ENCODE data around the gene COQ8B. TPM values are rescaled to one million over a fixed set of nuclear protein-coding genes. Genes with fewer than 3 reads are reported as not detected.

Gene COQ8B
- total RNA-seq, 1 donor from 2014 or later: 20.9 TPM

GRCh38 chr19:40756502-40757110, 39.9 kb upstream of the COQ8B start:
- no peak for DNase-seq (ENCODE audit: low read depth)
- H3K4me3 ChIP-seq (ENCODE audit: low read depth, low read length): no peak overlapping the region
- no peak for TF ChIP-seq CTCF (conservative IDR thresholded peaks at IDR 0.05; ENCODE audit: low read depth, low read length)

DNA sequence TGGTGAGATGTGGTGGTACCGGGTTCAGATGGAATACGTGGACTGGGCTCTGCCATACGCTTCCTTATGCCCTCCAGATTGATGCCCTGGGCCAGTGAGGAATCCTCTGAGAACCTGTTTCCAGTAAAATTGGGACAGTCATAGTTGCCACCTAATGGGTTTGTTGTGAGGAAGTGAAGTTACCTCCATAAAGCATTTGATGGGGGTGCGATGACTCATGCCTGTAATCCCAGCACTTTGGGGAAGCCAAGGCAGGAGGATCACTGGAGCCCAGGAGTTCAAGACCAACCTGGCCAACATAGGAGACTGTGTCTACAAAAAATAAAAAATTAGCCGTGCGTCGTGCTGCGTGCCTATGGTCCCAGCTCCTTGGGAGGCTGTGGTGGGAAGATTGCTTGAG, 39.1 kb upstream of the COQ8B start:
- H3K4me3 ChIP-seq (ENCODE audit: low read depth, low read length): no peak overlapping the region
- TF ChIP-seq CTCF (conservative IDR thresholded peaks at IDR 0.05; ENCODE audit: low read depth, low read length): no peak
- DNase-seq (ENCODE audit: low read depth): no peak

DNA sequence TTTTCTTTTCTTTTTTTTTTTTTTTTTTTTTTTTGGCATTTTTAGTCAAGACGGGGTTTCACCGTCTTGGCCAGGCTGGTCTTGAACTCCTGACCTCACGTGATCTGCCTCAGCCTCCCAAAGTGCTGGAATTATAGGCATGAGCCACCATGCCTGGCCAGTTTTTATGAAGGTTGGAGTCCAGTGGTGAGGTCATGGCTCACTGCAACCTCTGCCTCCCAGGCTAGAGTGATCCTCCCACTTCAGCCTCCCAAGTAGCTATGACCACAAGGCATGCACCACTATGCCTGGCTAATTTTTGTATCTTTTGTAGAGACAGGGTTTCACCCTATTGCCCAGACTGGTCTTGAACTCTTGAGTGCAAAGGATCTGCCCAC, 38.5 kb upstream of the COQ8B start:
- TF ChIP-seq CTCF (conservative IDR thresholded peaks at IDR 0.05; ENCODE audit: low read depth, low read length): no peak
- H3K4me3 ChIP-seq (ENCODE audit: low read depth, low read length): no peak overlapping the region
- DNase-seq (ENCODE audit: low read depth): no peak

DNA sequence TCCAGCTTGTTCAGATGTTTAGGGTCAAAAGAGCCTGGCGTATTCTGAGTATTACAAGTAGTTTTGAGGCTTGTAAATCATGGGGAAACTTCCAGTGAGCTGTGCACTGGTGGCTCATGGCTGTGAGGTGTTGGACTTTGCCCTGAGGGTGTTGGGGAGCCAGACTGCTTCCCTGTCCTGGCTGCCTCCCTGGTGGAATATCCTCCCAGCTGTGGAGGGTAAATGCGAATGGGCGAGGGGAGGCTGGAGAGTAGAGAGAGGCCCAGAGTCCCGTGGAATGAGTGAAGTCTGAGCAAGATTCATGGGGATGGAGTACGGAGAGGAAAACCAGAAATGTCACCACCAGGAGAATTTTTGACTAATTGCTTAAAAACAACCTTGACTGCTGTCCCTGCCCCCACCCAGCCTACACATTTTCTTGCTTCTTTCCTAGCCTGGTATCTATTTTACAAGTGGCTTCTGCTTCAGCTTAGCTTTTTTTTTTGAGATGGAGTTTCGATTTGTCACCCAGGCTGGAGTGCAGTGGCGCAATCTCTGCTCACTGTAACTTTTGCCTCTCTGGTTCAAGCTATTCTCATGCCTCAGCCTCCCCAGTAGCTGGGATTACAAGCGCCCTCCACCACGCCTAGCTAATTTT, 38.0 kb upstream of the COQ8B start:
- DNase-seq (ENCODE audit: low read depth): no peak
- no peak for TF ChIP-seq CTCF (conservative IDR thresholded peaks at IDR 0.05; ENCODE audit: low read depth, low read length)
- H3K4me3 ChIP-seq (ENCODE audit: low read depth, low read length): peak overlapping the region; percentile 31

- no peak for TF ChIP-seq CTCF (conservative IDR thresholded peaks at IDR 0.05; ENCODE audit: low read depth, low read length)
- DNase-seq (ENCODE audit: low read depth): no peak
- peak overlapping the region; percentile 74 for H3K4me3 ChIP-seq (ENCODE audit: low read depth, low read length)
Observed at GRCh38 chr19:40752257-40752781, 35.6 kb upstream of the COQ8B start.

GRCh38 chr19:40750874-40751537, 34.3 kb upstream of the COQ8B start, which contains the start of gene SNRPA:
TSS of gene SNRPA (plus strand) at chr19:40751203. CDS start at chr19:40751409, 206 bp downstream.
- TF ChIP-seq CTCF (conservative IDR thresholded peaks at IDR 0.05; ENCODE audit: low read depth, low read length): no peak
- H3K4me3 ChIP-seq (ENCODE audit: low read depth, low read length): peak within 1 kb of the TSS; percentile 74
- peak; percentile 85 for DNase-seq (ENCODE audit: low read depth)
